A673 (cell line): ENCODE results near the gene CARMIL1.

ENCODE experiments used
- CTCF ChIP-seq: fragments of 300-800, 200-600 bp; sonication (generic); conservative IDR thresholded peaks from 2 replicates; pipeline ENCODE4 v1.5.1; 2017; ENCODE audit warnings: low read depth, mild to moderate bottlenecking, antibody characterized with exemption, low read length, moderate library complexity, mixed read lengths
- EZH2 ChIP-seq: fragments of 200-600 bp; sonication (generic); IDR thresholded peaks from 2 replicates; pipeline ENCODE4 v1.6.1; 2017; ENCODE audit warnings: borderline replicate concordance, low read depth, mild to moderate bottlenecking, mixed read lengths, antibody characterized with exemption, low read length; ENCODE audit not compliant: poor library complexity, severe bottlenecking

- TF ChIP-seq CTCF (no peak), EZH2 (no peak)
Measured at GRCh38 chr6:25468881-25469280, 189.7 kb downstream of the CARMIL1 start.
